Measurements from ENCODE around the gene SUGCT. TPM values are rescaled to one million over a fixed set of nuclear protein-coding genes. Genes with fewer than 3 reads are reported as not detected.
A peak's percentile ranks its signal among the peaks of the same experiment; 100 is the strongest.

SUGCT gene
- total RNA-seq, 2 experiments from 2014 or later: 0.21 to 0.61 TPM

GRCh38 chr7:40545739-40546138 is 410.9 kb downstream of the SUGCT start:
- CTCF ChIA-PET: no interaction called here
- Mint-ChIP-seq H3K36me3 (no peaks in the 10 kb centered on the region), H3K9me3 (ENCODE audit: low read depth) (peaks cover 2% of the 10 kb centered on the region), H3K4me1 (no peaks in the 10 kb centered on the region), H3K4me3 (no peak overlapping the region), H3K27ac (no peak overlapping the region), H3K27me3 (no peaks in the 10 kb centered on the region)
- DNase-seq (no peak), ATAC-seq (no peak)

DNA sequence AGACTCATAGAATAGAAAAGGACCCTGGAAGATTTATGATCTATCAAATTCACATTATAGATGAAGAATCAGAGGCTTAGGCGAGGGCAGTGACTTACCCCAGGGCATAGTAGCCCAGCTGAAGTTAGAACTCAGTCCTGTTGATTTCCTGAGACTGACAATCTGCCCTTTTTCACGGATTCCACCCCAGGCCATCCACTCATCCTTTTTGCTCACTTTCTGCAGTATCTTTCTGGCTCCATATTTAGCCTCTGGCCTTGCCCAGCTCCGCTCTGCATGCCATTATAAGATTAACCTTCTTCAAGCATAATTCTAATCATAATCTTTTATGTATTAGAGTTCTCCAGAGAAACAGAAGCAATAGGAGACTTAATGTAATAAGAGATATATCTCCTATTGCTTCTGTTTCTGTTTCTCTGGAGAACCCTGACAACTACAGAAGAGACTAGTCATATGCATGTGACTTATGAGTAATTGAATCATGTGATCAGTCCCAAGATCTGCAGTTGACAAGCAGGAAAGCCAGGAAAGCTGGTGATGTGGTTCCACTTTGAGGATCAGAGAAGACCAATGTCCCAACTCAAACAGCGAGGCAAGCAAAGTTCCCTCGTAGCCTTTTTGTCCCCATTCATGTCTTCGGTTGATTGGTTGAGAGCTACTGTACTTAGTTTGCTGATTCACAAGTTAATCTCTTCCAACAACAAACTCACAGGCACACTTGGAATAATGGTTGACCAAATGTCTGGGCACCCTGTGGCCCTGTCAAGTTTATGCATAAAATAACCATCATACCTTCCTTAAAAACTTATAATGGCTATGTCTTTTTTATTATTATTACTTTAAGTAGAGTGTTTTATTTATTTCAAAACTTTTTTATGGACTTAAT is 412.1 kb downstream of the SUGCT start:
- Mint-ChIP-seq H3K4me3 (no peak overlapping the region), H3K27ac (no peak overlapping the region), H3K9me3 (ENCODE audit: low read depth) (peaks cover 2% of the 10 kb centered on the region), H3K36me3 (no peaks in the 10 kb centered on the region), H3K4me1 (peaks cover 5% of the 10 kb centered on the region), H3K27me3 (no peaks in the 10 kb centered on the region)
- CTCF ChIA-PET: no interaction called here
- ATAC-seq: no peak
- no peak for DNase-seq

- CTCF ChIA-PET: no interaction called here
- no peak overlapping the region for H3K27ac Mint-ChIP-seq
- no peaks in the 10 kb centered on the region for H3K27me3 Mint-ChIP-seq
- H3K4me3 Mint-ChIP-seq: no peak overlapping the region
- peaks cover 9% of the 10 kb centered on the region for H3K4me1 Mint-ChIP-seq
- H3K9me3 Mint-ChIP-seq (ENCODE audit: low read depth): peaks cover 2% of the 10 kb centered on the region
- no peak for ATAC-seq
- H3K36me3 Mint-ChIP-seq: no peaks in the 10 kb centered on the region
- no peak for DNase-seq
These were observed 414.7 kb downstream of the SUGCT start for GRCh38 chr7:40549372-40550039.

- H3K36me3 Mint-ChIP-seq: no peaks in the 10 kb centered on the region
- CTCF ChIA-PET: no interaction called here
- H3K27ac Mint-ChIP-seq: no peak overlapping the region
- no peak overlapping the region for H3K4me3 Mint-ChIP-seq
- H3K27me3 Mint-ChIP-seq: no peaks in the 10 kb centered on the region
- H3K9me3 Mint-ChIP-seq (ENCODE audit: low read depth): peaks cover 2% of the 10 kb centered on the region
- DNase-seq (no peak), ATAC-seq (peak; percentile 47)
- H3K4me1 Mint-ChIP-seq: peaks cover 9% of the 10 kb centered on the region
These were observed 417.1 kb downstream of the SUGCT start for GRCh38 chr7:40551685-40552576.

- H3K27ac Mint-ChIP-seq: no peak overlapping the region
- no peak for ATAC-seq
- CTCF ChIA-PET: no interaction called here
- peaks cover 10% of the 10 kb centered on the region for H3K9me3 Mint-ChIP-seq (ENCODE audit: low read depth)
- H3K27me3 Mint-ChIP-seq: no peaks in the 10 kb centered on the region
- no peak for DNase-seq
- H3K4me1 Mint-ChIP-seq: peaks cover 7% of the 10 kb centered on the region
- no peak overlapping the region for H3K4me3 Mint-ChIP-seq
- no peaks in the 10 kb centered on the region for H3K36me3 Mint-ChIP-seq
These were observed 425.9 kb downstream of the SUGCT start for GRCh38 chr7:40560672-40561071.

DNA sequence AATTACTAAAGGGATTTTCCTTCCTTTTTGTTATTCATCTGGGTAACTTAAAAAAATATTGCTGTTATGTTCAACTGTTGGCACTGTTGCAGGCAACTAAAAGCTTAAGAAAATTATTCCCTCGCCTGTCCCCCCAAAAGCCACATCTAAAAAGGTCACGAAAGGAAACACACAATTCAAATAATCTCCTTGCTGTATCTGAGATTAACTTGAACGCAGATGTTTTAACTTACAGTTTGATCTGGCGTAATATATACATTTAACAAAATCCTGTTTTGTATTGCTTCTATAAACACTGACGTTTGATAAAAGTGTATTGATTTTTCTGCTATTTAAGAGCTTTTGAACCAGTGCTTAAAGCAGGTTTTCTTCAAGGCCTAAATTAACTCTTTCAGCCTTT is 432.1 kb downstream of the SUGCT start:
- Mint-ChIP-seq H3K4me3 (no peak overlapping the region), H3K36me3 (no peaks in the 10 kb centered on the region), H3K27ac (no peak overlapping the region), H3K4me1 (peaks cover 7% of the 10 kb centered on the region), H3K27me3 (no peaks in the 10 kb centered on the region), H3K9me3 (ENCODE audit: low read depth) (peaks cover 7% of the 10 kb centered on the region)
- CTCF ChIA-PET: no interaction called here
- DNase-seq: no peak
- ATAC-seq: no peak

GRCh38 chr7:40569326-40569725 is 434.5 kb downstream of the SUGCT start:
- H3K4me3 Mint-ChIP-seq: no peak overlapping the region
- no peaks in the 10 kb centered on the region for H3K4me1 Mint-ChIP-seq
- ATAC-seq: no peak
- H3K36me3 Mint-ChIP-seq: no peaks in the 10 kb centered on the region
- H3K9me3 Mint-ChIP-seq (ENCODE audit: low read depth): no peaks in the 10 kb centered on the region
- DNase-seq: no peak
- no peaks in the 10 kb centered on the region for H3K27me3 Mint-ChIP-seq
- CTCF ChIA-PET: no interaction called here
- H3K27ac Mint-ChIP-seq: no peak overlapping the region

- Mint-ChIP-seq H3K4me1 (no peaks in the 10 kb centered on the region), H3K9me3 (ENCODE audit: low read depth) (no peaks in the 10 kb centered on the region), H3K27me3 (no peaks in the 10 kb centered on the region), H3K36me3 (no peaks in the 10 kb centered on the region), H3K27ac (no peak overlapping the region), H3K4me3 (no peak overlapping the region)
- ATAC-seq: no peak
- CTCF ChIA-PET: no interaction called here
- no peak for DNase-seq
These were observed 435.4 kb downstream of the SUGCT start for GRCh38 chr7:40570223-40570622.

DNA sequence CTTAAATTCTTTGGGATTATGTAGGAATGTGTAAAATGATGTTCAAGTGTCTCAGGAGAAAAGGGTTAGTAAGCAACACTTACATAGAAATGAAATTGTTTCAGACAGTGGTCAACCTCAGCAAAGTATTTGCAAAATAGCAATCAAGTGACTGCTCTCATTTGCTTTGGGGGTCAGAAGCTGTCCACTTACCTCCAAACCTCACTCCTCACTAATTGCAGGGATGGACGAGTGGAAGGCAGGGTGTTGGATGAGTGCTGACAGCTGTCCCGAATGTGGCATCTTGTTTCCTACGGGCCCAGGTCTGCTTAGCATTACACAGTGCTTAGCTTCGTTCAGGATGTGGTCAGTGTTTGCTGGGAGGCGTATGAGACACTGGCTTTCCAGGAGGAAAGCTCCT is 437.0 kb downstream of the SUGCT start:
- ATAC-seq (no peak), DNase-seq (no peak)
- no peak overlapping the region for H3K4me3 Mint-ChIP-seq
- no peaks in the 10 kb centered on the region for H3K4me1 Mint-ChIP-seq
- no peaks in the 10 kb centered on the region for H3K27me3 Mint-ChIP-seq
- CTCF ChIA-PET: no interaction called here
- H3K9me3 Mint-ChIP-seq (ENCODE audit: low read depth): no peaks in the 10 kb centered on the region
- no peak overlapping the region for H3K27ac Mint-ChIP-seq
- H3K36me3 Mint-ChIP-seq: no peaks in the 10 kb centered on the region

GRCh38 chr7:40572810-40573465 is 438.1 kb downstream of the SUGCT start:
- CTCF ChIA-PET: no interaction called here
- Mint-ChIP-seq H3K4me1 (no peaks in the 10 kb centered on the region), H3K4me3 (no peak overlapping the region), H3K36me3 (no peaks in the 10 kb centered on the region), H3K27ac (no peak overlapping the region), H3K27me3 (no peaks in the 10 kb centered on the region), H3K9me3 (ENCODE audit: low read depth) (no peaks in the 10 kb centered on the region)
- no peak for DNase-seq
- ATAC-seq: no peak

GRCh38 chr7:40579401-40579800 is 444.6 kb downstream of the SUGCT start:
- Mint-ChIP-seq H3K4me1 (no peaks in the 10 kb centered on the region), H3K9me3 (ENCODE audit: low read depth) (no peaks in the 10 kb centered on the region), H3K27ac (no peak overlapping the region), H3K27me3 (no peaks in the 10 kb centered on the region), H3K36me3 (no peaks in the 10 kb centered on the region), H3K4me3 (no peak overlapping the region)
- CTCF ChIA-PET: no interaction called here
- no peak for DNase-seq
- no peak for ATAC-seq

DNA sequence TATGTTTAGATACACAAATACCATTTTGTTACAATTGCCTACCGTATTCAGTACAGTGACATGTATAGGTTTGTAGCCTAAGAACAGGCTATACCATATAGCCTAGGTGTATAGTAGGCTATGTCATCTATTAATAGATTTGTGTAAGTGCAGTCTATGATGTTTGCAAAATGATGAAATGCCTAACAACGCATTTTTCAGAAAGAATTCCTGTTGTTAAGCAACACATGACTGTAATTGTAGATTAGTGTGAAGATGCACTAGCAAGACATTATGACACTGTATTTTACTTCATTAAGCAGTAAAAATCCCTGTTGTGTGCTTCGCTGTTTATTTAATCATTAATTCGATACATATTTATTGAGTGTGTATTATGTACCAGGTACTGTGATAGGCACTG is 446.0 kb downstream of the SUGCT start:
- no peaks in the 10 kb centered on the region for H3K36me3 Mint-ChIP-seq
- DNase-seq (no peak), ATAC-seq (no peak)
- H3K27me3 Mint-ChIP-seq: no peaks in the 10 kb centered on the region
- H3K4me3 Mint-ChIP-seq: no peak overlapping the region
- CTCF ChIA-PET: no interaction called here
- no peaks in the 10 kb centered on the region for H3K9me3 Mint-ChIP-seq (ENCODE audit: low read depth)
- H3K27ac Mint-ChIP-seq: no peak overlapping the region
- no peaks in the 10 kb centered on the region for H3K4me1 Mint-ChIP-seq

GRCh38 chr7:40582539-40582938 is 447.7 kb downstream of the SUGCT start:
- no peak overlapping the region for H3K27ac Mint-ChIP-seq
- no peak for DNase-seq
- H3K4me3 Mint-ChIP-seq: no peak overlapping the region
- peaks cover 1% of the 10 kb centered on the region for H3K36me3 Mint-ChIP-seq
- H3K27me3 Mint-ChIP-seq: peaks cover 2% of the 10 kb centered on the region
- no peak for ATAC-seq
- no peaks in the 10 kb centered on the region for H3K4me1 Mint-ChIP-seq
- no peaks in the 10 kb centered on the region for H3K9me3 Mint-ChIP-seq (ENCODE audit: low read depth)
- CTCF ChIA-PET: no interaction called here
